ENCODE data around the gene CEP350. TPM values are rescaled to one million over a fixed set of nuclear protein-coding genes. Genes with fewer than 3 reads are reported as not detected.
"Not testable (repeated sequence)": the region's sequence is repeated elsewhere in the genome, so short reads cannot be mapped to it uniquely, and the experiment has no call there.

The CEP350 gene
- total and polyA plus RNA-seq, 7 experiments from 2014 or later, result 39.1 to 90.1 (median 64.0) TPM

GRCh38 chr1:180000575-180000974 is 46.0 kb downstream of the CEP350 start:
- DNase-seq (no peak), ATAC-seq (no peak)
- Histone ChIP-seq H3K27ac (ENCODE audit: low read depth, low read length) (no peak overlapping the region), H3K4me1 (ENCODE audit: control insufficient read depth in 2 of 2, insufficient read depth in 2 of 2, low read length in 2 of 2) (no peaks in the 10 kb centered on the region), H3K36me3 (ENCODE audit: control insufficient read depth in 2 of 3, insufficient read depth in 3 of 3, low read length in 3 of 3) (peaks cover 0 to 39% (median 0%) of the 10 kb centered on the region in 3 experiments), H3K4me3 (ENCODE audit: low read length) (no peak overlapping the region), H3K27me3 (ENCODE audit: control insufficient read depth in 2 of 2, insufficient read depth in 2 of 2, low read length in 2 of 2) (no peaks in the 10 kb centered on the region), H3K9me3 (ENCODE audit: control insufficient read depth in 2 of 3, low read length in 3 of 3) (no peaks in the 10 kb centered on the region)
- H3K9me3 Mint-ChIP-seq, result no peaks in the 10 kb centered on the region
- peaks cover 3 to 23% (median 10%) of the 10 kb centered on the region in 7 donors for H3K4me1 Mint-ChIP-seq
- H3K27ac Mint-ChIP-seq, result peak overlapping the region in 3 of 9 donors; percentile 10 to 41 (median 23)
- CTCF ChIA-PET, result no interaction called here
- POLR2A ChIA-PET, result no interaction called here
- no peaks in the 10 kb centered on the region for H3K27me3 Mint-ChIP-seq
- peaks cover 5 to 38% (median 26%) of the 10 kb centered on the region in 5 donors for H3K36me3 Mint-ChIP-seq
- intact Hi-C loops (cut with micrococcal nuclease), result no loop called here
- no peak overlapping the region for H3K4me3 Mint-ChIP-seq

GRCh38 chr1:180002437-180002836 is 47.8 kb downstream of the CEP350 start:
- Mint-ChIP-seq H3K9me3 (peaks cover 0 to 10% (median 2%) of the 10 kb centered on the region in 11 donors), H3K27me3 (no peaks in the 10 kb centered on the region), H3K4me3 (no peak overlapping the region), H3K36me3 (peaks cover 12 to 38% (median 28%) of the 10 kb centered on the region in 5 donors), H3K4me1 (peaks cover 3 to 18% (median 12%) of the 10 kb centered on the region in 7 donors), H3K27ac (peak overlapping the region in 2 of 9 donors; percentile 3 to 6)
- H3K4me1 ChIP-seq (ENCODE audit: control insufficient read depth in 2 of 2, insufficient read depth in 2 of 2, low read length in 2 of 2), result no peaks in the 10 kb centered on the region
- H3K36me3 ChIP-seq (ENCODE audit: control insufficient read depth in 2 of 3, insufficient read depth in 3 of 3, low read length in 3 of 3), result peaks cover 0 to 38% (median 0%) of the 10 kb centered on the region in 3 experiments
- no peaks in the 10 kb centered on the region for H3K27me3 ChIP-seq (ENCODE audit: control insufficient read depth in 2 of 2, insufficient read depth in 2 of 2, low read length in 2 of 2)
- no peak overlapping the region for H3K4me3 ChIP-seq (ENCODE audit: low read length)
- no peak for ATAC-seq
- ChIA-PET CTCF (interaction anchor here (0.6 kb wide), 2 partner anchors 126 to 754 kb away, joined by 3 to 6 read pairs; no protein-coding TSS in a partner anchor), POLR2A (no interaction called here)
- intact Hi-C loops (cut with micrococcal nuclease), result no loop called here
- H3K27ac ChIP-seq (ENCODE audit: low read depth, low read length), result no peak overlapping the region
- no peaks in the 10 kb centered on the region for H3K9me3 ChIP-seq (ENCODE audit: control insufficient read depth in 2 of 3, low read length in 3 of 3)
- DNase-seq, result no peak

GRCh38 chr1:180003026-180003695 is 48.6 kb downstream of the CEP350 start:
- peak overlapping the region in 3 of 9 donors; percentile 3 to 43 (median 6) for H3K27ac Mint-ChIP-seq
- H3K4me3 Mint-ChIP-seq, result no peak overlapping the region
- no peak overlapping the region for H3K4me3 ChIP-seq (ENCODE audit: low read length)
- ATAC-seq (no peak), DNase-seq (no peak)
- POLR2A ChIA-PET, result no interaction called here
- no peaks in the 10 kb centered on the region for H3K9me3 ChIP-seq (ENCODE audit: control insufficient read depth in 2 of 3, low read length in 3 of 3)
- peaks cover 0 to 10% (median 2%) of the 10 kb centered on the region in 11 donors for H3K9me3 Mint-ChIP-seq
- peaks cover 3 to 19% (median 12%) of the 10 kb centered on the region in 7 donors for H3K4me1 Mint-ChIP-seq
- intact Hi-C loops (cut with micrococcal nuclease), result no loop called here
- H3K36me3 Mint-ChIP-seq, result peaks cover 12 to 45% (median 35%) of the 10 kb centered on the region in 5 donors
- H3K36me3 ChIP-seq (ENCODE audit: control insufficient read depth in 2 of 3, insufficient read depth in 3 of 3, low read length in 3 of 3), result peaks cover 0 to 41% (median 2%) of the 10 kb centered on the region in 3 experiments
- H3K27ac ChIP-seq (ENCODE audit: low read depth, low read length), result no peak overlapping the region
- H3K27me3 Mint-ChIP-seq, result no peaks in the 10 kb centered on the region
- H3K27me3 ChIP-seq (ENCODE audit: control insufficient read depth in 2 of 2, insufficient read depth in 2 of 2, low read length in 2 of 2), result no peaks in the 10 kb centered on the region
- H3K4me1 ChIP-seq (ENCODE audit: control insufficient read depth in 2 of 2, insufficient read depth in 2 of 2, low read length in 2 of 2), result no peaks in the 10 kb centered on the region
- CTCF ChIA-PET, result no interaction called here

GRCh38 chr1:180006762-180007161 is 52.2 kb downstream of the CEP350 start:
- H3K4me1 ChIP-seq (ENCODE audit: control insufficient read depth in 2 of 2, insufficient read depth in 2 of 2, low read length in 2 of 2); H3K27ac Mint-ChIP-seq; ATAC-seq; H3K27me3 ChIP-seq (ENCODE audit: control insufficient read depth in 2 of 2, insufficient read depth in 2 of 2, low read length in 2 of 2); intact Hi-C loops (cut with micrococcal nuclease); H3K4me3 ChIP-seq (ENCODE audit: low read length); H3K27me3 Mint-ChIP-seq; H3K27ac ChIP-seq (ENCODE audit: low read depth, low read length); POLR2A ChIA-PET; H3K9me3 ChIP-seq (ENCODE audit: control insufficient read depth in 2 of 3, low read length in 3 of 3); H3K4me3 Mint-ChIP-seq; DNase-seq; CTCF ChIA-PET; H3K9me3 Mint-ChIP-seq: not testable (repeated sequence)
- peaks cover 0 to 50% (median 5%) of the 10 kb centered on the region in 3 experiments for H3K36me3 ChIP-seq (ENCODE audit: control insufficient read depth in 2 of 3, insufficient read depth in 3 of 3, low read length in 3 of 3)
- Mint-ChIP-seq H3K36me3 (peaks cover 12 to 47% (median 27%) of the 10 kb centered on the region in 5 donors), H3K4me1 (peaks cover 3 to 17% (median 11%) of the 10 kb centered on the region in 7 donors)

- H3K27me3 Mint-ChIP-seq, result no peaks in the 10 kb centered on the region
- H3K27ac Mint-ChIP-seq, result peak overlapping the region in 2 of 9 donors; percentile 10 to 44
- Histone ChIP-seq H3K36me3 (ENCODE audit: control insufficient read depth in 2 of 3, insufficient read depth in 3 of 3, low read length in 3 of 3) (peaks cover 17 to 62% (median 30%) of the 10 kb centered on the region in 3 experiments), H3K27me3 (ENCODE audit: control insufficient read depth in 2 of 2, insufficient read depth in 2 of 2, low read length in 2 of 2) (no peaks in the 10 kb centered on the region), H3K4me3 (ENCODE audit: low read length) (no peak overlapping the region), H3K9me3 (ENCODE audit: control insufficient read depth in 2 of 3, low read length in 3 of 3) (no peaks in the 10 kb centered on the region), H3K4me1 (ENCODE audit: control insufficient read depth in 2 of 2, insufficient read depth in 2 of 2, low read length in 2 of 2) (no peaks in the 10 kb centered on the region), H3K27ac (ENCODE audit: low read depth, low read length) (no peak overlapping the region)
- intact Hi-C loops (cut with micrococcal nuclease), result loop anchor here (5.0 to 10.0 kb wide), 2 partner anchors 42 to 135 kb away; partner anchors contain the start of gene TOR1AIP1 (in 1 of the 2)
- DNase-seq, result no peak
- H3K36me3 Mint-ChIP-seq, result peaks cover 15 to 59% (median 38%) of the 10 kb centered on the region in 5 donors
- H3K4me3 Mint-ChIP-seq, result no peak overlapping the region
- no peak for ATAC-seq
- ChIA-PET CTCF (no interaction called here), POLR2A (no interaction called here)
- H3K4me1 Mint-ChIP-seq, result no peaks in the 10 kb centered on the region
- peaks cover 0 to 2% (median 0%) of the 10 kb centered on the region in 11 donors for H3K9me3 Mint-ChIP-seq
These were observed 65.4 kb downstream of the CEP350 start for GRCh38 chr1:180020017-180020416.

GRCh38 chr1:180026556-180026955 is 71.9 kb downstream of the CEP350 start:
- Histone ChIP-seq H3K4me3 (ENCODE audit: low read length) (no peak overlapping the region), H3K27me3 (ENCODE audit: control insufficient read depth in 2 of 2, insufficient read depth in 2 of 2, low read length in 2 of 2) (no peaks in the 10 kb centered on the region), H3K27ac (ENCODE audit: low read depth, low read length) (no peak overlapping the region), H3K9me3 (ENCODE audit: control insufficient read depth in 2 of 3, low read length in 3 of 3) (no peaks in the 10 kb centered on the region), H3K36me3 (ENCODE audit: control insufficient read depth in 2 of 3, insufficient read depth in 3 of 3, low read length in 3 of 3) (peaks cover 5 to 46% (median 25%) of the 10 kb centered on the region in 3 experiments), H3K4me1 (ENCODE audit: control insufficient read depth in 2 of 2, insufficient read depth in 2 of 2, low read length in 2 of 2) (no peaks in the 10 kb centered on the region)
- DNase-seq (no peak), ATAC-seq (no peak)
- no peaks in the 10 kb centered on the region for H3K27me3 Mint-ChIP-seq
- POLR2A ChIA-PET, result no interaction called here
- CTCF ChIA-PET, result no interaction called here
- intact Hi-C loops (cut with micrococcal nuclease), result loop anchor here (5.0 to 10.0 kb wide), 2 partner anchors 74 to 142 kb away; partner anchors contain the start of genes CEP350 (in 1 of the 2) and TOR1AIP1 (in 1 of the 2)
- peaks cover 5 to 43% (median 25%) of the 10 kb centered on the region in 5 donors for H3K36me3 Mint-ChIP-seq
- H3K9me3 Mint-ChIP-seq, result no peaks in the 10 kb centered on the region
- no peak overlapping the region for H3K27ac Mint-ChIP-seq
- H3K4me3 Mint-ChIP-seq, result no peak overlapping the region
- H3K4me1 Mint-ChIP-seq, result peaks cover 0 to 7% (median 0%) of the 10 kb centered on the region in 7 donors

All from naive thymus-derived CD4-positive, alpha-beta T cell (primary cell).